Thyroid gland (tissue), 4 donors: ENCODE results near the gene ROBO2.

ENCODE experiments used
- POLR2A ChIP-seq, 2 donors: fragments of 450-650 bp; IDR thresholded peaks; one replicate each; pipeline ENCODE4 v1.6.1; 2017; ENCODE audit warnings: antibody characterized with exemption in 2 of 2, mild to moderate bottlenecking in 2 of 2, moderate library complexity in 1 of 2
- TF ChIP-seq, protein P1 (sequence below), 6 experiments: fragments of 200-600 bp in 3 of 6; fragments of 450-650 bp in 3 of 6; sonication (generic) in 3 of 6; IDR thresholded peaks; one replicate each; pipeline ENCODE4 v1.5.1; 2016 to 2019; ENCODE audit warnings: antibody characterized with exemption in 6 of 6, mild to moderate bottlenecking in 2 of 6, inconsistent platforms in 1 of 6, moderate library complexity in 1 of 6

GRCh38 chr3:77529522-77529921 is 489.6 kb downstream of the ROBO2 start:
- TF ChIP-seq, protein P1, sequence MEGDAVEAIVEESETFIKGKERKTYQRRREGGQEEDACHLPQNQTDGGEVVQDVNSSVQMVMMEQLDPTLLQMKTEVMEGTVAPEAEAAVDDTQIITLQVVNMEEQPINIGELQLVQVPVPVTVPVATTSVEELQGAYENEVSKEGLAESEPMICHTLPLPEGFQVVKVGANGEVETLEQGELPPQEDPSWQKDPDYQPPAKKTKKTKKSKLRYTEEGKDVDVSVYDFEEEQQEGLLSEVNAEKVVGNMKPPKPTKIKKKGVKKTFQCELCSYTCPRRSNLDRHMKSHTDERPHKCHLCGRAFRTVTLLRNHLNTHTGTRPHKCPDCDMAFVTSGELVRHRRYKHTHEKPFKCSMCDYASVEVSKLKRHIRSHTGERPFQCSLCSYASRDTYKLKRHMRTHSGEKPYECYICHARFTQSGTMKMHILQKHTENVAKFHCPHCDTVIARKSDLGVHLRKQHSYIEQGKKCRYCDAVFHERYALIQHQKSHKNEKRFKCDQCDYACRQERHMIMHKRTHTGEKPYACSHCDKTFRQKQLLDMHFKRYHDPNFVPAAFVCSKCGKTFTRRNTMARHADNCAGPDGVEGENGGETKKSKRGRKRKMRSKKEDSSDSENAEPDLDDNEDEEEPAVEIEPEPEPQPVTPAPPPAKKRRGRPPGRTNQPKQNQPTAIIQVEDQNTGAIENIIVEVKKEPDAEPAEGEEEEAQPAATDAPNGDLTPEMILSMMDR (IDR thresholded peaks at IDR 0.05), result no peak
- no peak for TF ChIP-seq POLR2A (IDR thresholded peaks at IDR 0.05)
